Suprapubic skin (tissue), 4 donors: ENCODE measurements around the gene PRSS57. TPM values are rescaled to one million over a fixed set of nuclear protein-coding genes. Genes with fewer than 3 reads are reported as not detected.
"Not testable (repeated sequence)": the region's sequence is repeated elsewhere in the genome, so short reads cannot be mapped to it uniquely, and the experiment has no call there.

Experiments used
- DNase-seq, 2 donors: peaks; one replicate each; pipeline ENCODE4 v3.0.0-alpha.2; 2019; ENCODE audit warnings: low spot score in 2 of 2
- H3K27ac ChIP-seq: fragments of 200-600 bp; sonication (generic); one replicate; pipeline ENCODE4 v1.5.1; 2019
- H3K27me3 ChIP-seq: fragments of 200-600 bp; sonication (generic); one replicate; pipeline ENCODE4 v1.5.1; 2019
- H3K36me3 ChIP-seq: fragments of 200-600 bp; sonication (generic); one replicate; pipeline ENCODE4 v1.5.1; 2019
- H3K4me1 ChIP-seq: fragments of 200-600 bp; sonication (generic); one replicate; pipeline ENCODE4 v1.5.1; 2019
- H3K4me3 ChIP-seq: fragments of 200-600 bp; sonication (generic); one replicate; pipeline ENCODE4 v1.5.1; 2019; ENCODE audit warnings: mild to moderate bottlenecking
- H3K9me3 ChIP-seq: fragments of 200-600 bp; sonication (generic); one replicate; pipeline ENCODE4 v1.5.1; 2019
- EP300 ChIP-seq: sonication (generic); formaldehyde crosslinking; IDR thresholded peaks from one replicate; pipeline ENCODE4 v1.6.1; 2017; ENCODE audit warnings: antibody characterized with exemption
- POLR2A ChIP-seq, 2 donors: fragments of 450-650 bp; IDR thresholded peaks; one replicate each; pipeline ENCODE4 v1.6.1; 2017; ENCODE audit warnings: antibody characterized with exemption in 2 of 2, mild to moderate bottlenecking in 2 of 2, moderate library complexity in 2 of 2
- POLR2AphosphoS5 ChIP-seq, 3 donors: sonication (generic); formaldehyde crosslinking; IDR thresholded peaks; one replicate each; pipeline ENCODE4 v1.6.1; 2017; ENCODE audit warnings: antibody characterized with exemption in 3 of 3
- WGBS: methylation state at CpG from one replicate; pipeline ENCODE4 v1.1.5; 2018; 5-methylcytosine and 5-hydroxymethylcytosine counted together
- total RNA-seq, 4 donors: library from RNA; depleted of rRNA; stranded (reverse); fragments of >200 nt; gene quantifications; one replicate each; pipeline ENCODE4 v1.1.0, GENCODE V29; 2016
- TF ChIP-seq, protein P1 (sequence below), 2 donors: fragments of 200-600 bp in 1 of 2; fragments of 450-650 bp in 1 of 2; sonication (generic) in 1 of 2; IDR thresholded peaks; one replicate each; pipeline ENCODE4 v1.5.1; 2016 to 2019; ENCODE audit warnings: antibody characterized with exemption in 2 of 2, mild to moderate bottlenecking in 1 of 2, moderate library complexity in 1 of 2

PRSS57 gene
- total RNA-seq, 4 donors from 2014 or later: not detected

DNA sequence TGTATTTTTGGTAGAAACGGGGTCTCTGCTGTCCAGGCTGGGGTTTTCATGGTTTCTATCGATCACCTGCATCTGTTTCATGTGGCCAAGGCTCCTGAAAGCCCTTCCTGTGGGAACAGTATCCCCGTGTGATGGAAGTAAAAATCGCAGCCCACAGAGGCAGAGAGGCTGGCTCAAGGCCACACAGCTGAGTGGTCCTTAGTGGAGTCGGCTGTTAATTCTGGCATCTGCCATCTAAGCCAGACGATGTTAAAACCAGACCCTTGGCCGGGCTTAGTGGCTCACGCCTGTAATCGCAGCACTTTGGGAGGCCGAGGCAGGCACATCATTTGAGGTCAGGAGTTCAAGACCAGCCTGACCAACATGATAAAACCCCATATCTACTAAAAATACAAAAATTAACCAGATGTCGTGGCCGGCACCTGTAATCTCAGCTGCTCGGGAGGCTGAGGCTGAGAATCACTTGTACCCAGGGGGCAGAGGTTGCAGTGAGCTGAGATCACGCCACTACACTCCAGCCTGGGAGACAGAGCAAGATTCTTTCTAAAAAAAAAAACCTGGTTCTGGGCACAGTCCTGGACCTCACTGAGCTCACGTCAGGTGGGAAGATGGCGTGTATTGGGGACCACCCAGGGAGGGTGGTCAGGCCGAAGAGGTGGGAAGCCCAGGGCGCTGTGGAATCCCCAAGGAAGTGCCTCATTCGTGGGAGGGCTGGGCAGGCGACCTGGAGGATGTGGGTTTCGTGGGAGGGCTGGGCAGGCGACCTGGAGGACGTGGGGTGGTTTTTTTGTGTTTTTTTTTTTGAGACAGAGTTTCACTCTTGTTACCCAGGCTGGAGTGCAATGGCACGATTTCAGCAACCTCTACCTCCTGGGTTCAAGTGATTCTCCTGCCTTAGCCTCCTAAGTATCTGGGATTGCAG lies 37.2 kb upstream of the PRSS57 start:
- H3K4me1 ChIP-seq: peaks cover 4% of the 10 kb centered on the region
- TF ChIP-seq, protein P1, sequence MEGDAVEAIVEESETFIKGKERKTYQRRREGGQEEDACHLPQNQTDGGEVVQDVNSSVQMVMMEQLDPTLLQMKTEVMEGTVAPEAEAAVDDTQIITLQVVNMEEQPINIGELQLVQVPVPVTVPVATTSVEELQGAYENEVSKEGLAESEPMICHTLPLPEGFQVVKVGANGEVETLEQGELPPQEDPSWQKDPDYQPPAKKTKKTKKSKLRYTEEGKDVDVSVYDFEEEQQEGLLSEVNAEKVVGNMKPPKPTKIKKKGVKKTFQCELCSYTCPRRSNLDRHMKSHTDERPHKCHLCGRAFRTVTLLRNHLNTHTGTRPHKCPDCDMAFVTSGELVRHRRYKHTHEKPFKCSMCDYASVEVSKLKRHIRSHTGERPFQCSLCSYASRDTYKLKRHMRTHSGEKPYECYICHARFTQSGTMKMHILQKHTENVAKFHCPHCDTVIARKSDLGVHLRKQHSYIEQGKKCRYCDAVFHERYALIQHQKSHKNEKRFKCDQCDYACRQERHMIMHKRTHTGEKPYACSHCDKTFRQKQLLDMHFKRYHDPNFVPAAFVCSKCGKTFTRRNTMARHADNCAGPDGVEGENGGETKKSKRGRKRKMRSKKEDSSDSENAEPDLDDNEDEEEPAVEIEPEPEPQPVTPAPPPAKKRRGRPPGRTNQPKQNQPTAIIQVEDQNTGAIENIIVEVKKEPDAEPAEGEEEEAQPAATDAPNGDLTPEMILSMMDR (IDR thresholded peaks at IDR 0.05): no peak
- no peak for TF ChIP-seq EP300
- TF ChIP-seq POLR2A (IDR thresholded peaks at IDR 0.05): no peak
- TF ChIP-seq POLR2AphosphoS5 (IDR thresholded peaks at IDR 0.05): no peak
- H3K4me3 ChIP-seq: no peak overlapping the region
- no peaks in the 10 kb centered on the region for H3K27me3 ChIP-seq
- no peak overlapping the region for H3K27ac ChIP-seq
- 83% methylated on average over 23 of the region's 24 CpGs for WGBS
- H3K36me3 ChIP-seq: peaks cover 37% of the 10 kb centered on the region
- DNase-seq: no peak
- no peaks in the 10 kb centered on the region for H3K9me3 ChIP-seq

DNA sequence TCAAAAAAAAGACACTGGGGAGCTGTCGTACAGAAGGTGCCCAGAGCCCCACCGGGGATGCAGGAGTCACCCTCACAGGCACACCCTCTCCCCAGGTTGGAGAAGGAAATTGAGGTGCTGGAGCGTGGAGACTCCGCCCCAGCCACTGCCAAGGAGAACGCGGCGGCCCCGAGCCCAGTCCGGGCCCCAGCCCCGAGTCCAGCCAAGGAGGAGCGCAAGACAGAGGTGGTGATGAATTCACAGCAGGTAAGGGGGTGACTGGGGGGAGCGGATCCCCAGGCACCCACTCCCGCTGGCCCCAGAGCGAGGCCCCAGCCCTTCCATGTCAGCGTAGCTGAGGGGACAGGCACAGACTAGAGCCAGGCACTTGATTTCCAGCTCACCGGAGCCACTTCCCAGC lies 35.7 kb upstream of the PRSS57 start:
- Histone ChIP-seq H3K36me3 (peaks cover 27% of the 10 kb centered on the region), H3K9me3 (no peaks in the 10 kb centered on the region), H3K4me1 (peaks cover 4% of the 10 kb centered on the region), H3K4me3 (no peak overlapping the region), H3K27me3 (no peaks in the 10 kb centered on the region), H3K27ac (no peak overlapping the region)
- WGBS: 88% methylated on average over 13 of the region's 16 CpGs
- no peak for DNase-seq
- no peak for TF ChIP-seq POLR2AphosphoS5 (IDR thresholded peaks at IDR 0.05)
- TF ChIP-seq, protein P1 (IDR thresholded peaks at IDR 0.05): no peak

DNA sequence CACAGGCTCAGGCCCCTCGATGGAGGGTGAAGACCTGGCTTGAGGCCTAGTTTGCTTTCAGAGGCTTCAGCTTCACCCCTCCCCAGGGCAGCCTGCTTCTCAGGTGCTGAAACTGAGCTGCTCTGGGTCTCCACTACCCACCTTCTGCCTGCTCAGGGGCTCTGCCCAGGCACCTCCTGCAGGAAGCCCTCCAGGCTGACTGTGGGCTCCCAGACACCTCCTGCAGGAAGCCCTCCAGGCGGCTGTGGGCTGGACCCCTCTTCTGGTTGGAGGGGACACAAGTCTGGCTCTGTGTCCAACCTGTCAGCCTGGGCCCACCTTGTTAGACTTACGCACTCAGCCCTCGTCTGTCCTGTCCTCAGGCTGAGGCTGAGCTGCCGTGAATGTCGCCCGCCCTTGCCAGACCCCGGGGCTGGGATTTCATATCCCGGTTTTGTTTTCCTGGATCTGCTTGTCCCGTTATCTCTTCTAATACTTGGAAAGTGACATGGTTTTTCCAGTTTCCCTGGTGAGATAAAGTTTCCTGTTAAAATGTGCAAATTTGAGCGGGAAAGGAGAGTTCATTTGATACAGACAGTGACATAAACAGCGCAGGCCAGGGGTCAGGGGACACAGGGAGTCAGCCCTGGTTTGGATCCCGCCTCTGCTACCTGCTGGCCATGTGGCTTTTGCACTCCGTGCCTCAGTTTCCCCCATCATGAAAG lies 34.9 kb upstream of the PRSS57 start:
- Histone ChIP-seq H3K9me3 (no peaks in the 10 kb centered on the region), H3K4me1 (peaks cover 4% of the 10 kb centered on the region), H3K27me3 (no peaks in the 10 kb centered on the region), H3K27ac (no peak overlapping the region), H3K4me3 (no peak overlapping the region), H3K36me3 (peaks cover 25% of the 10 kb centered on the region)
- TF ChIP-seq EP300 (no peak), POLR2A (IDR thresholded peaks at IDR 0.05) (no peak), POLR2AphosphoS5 (IDR thresholded peaks at IDR 0.05) (no peak)
- TF ChIP-seq, protein P1 (IDR thresholded peaks at IDR 0.05): no peak
- DNase-seq: no peak
- WGBS: 76% methylated on average over 12 of the region's 14 CpGs

DNA sequence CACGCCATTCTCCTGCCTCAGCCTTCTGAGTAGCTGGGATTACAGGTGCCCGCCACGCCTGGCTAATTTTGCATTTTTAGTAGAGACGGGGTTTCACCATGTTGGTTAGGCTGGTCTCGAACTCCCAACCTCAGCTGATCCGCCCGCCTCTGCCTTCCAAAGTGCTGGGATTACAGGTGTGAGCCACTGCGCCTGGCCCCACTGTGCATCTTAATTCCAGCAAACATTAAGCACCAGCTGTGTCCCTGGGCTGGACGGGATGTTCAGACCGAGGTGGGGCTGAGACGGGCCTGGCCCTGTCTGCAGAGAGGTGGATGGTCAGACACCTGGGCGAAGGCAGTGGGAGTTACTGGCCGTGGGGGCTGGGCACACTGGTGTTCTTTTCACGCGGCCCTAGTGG lies 34.3 kb upstream of the PRSS57 start:
- not testable (repeated sequence) for H3K9me3 ChIP-seq, H3K27ac ChIP-seq, DNase-seq, H3K4me1 ChIP-seq, H3K27me3 ChIP-seq, H3K4me3 ChIP-seq
- peaks cover 25% of the 10 kb centered on the region for H3K36me3 ChIP-seq
- 89% methylated on average over 7 of the region's 15 CpGs for WGBS

DNA sequence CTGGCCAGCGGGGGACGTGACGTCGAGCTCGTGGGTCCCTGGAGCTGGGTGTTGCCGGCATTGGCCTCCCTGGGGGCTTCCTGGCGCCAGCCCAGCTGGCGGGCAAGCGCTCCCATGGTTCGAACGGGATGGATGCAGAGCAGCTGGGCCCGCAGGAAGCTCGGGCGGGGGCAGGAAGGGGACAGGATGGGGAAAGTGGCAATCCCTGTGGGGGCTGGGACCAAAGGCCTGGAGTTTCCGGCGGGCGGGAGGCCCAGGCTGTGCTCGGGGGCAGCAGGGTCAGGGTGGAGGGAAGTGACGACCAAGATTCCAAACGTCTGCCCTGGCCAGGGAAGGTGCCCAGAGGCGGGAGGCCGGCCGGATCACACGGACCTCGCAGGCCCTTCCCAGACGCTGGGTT lies 32.8 kb upstream of the PRSS57 start:
- peak in 1 of 2 donors; percentile 85 for DNase-seq
- no peaks in the 10 kb centered on the region for H3K9me3 ChIP-seq
- peak overlapping the region; percentile 69 for H3K27ac ChIP-seq
- H3K4me1 ChIP-seq: peaks cover 7% of the 10 kb centered on the region
- no peaks in the 10 kb centered on the region for H3K27me3 ChIP-seq
- TF ChIP-seq, protein P1 (IDR thresholded peaks at IDR 0.05): no peak
- peak in 2 of 3 donors; percentile 16 to 55 for TF ChIP-seq POLR2AphosphoS5 (IDR thresholded peaks at IDR 0.05)
- WGBS: 78% methylated on average over 10 of the region's 26 CpGs
- H3K36me3 ChIP-seq: peaks cover 25% of the 10 kb centered on the region
- H3K4me3 ChIP-seq: no peak overlapping the region
